GM12874 (cell line): ENCODE measurements around the gene DOCK4.

Source experiments
- CTCF ChIP-seq: IDR thresholded peaks from 2 replicates; pipeline ENCODE4 v1.5.1; 2011; ENCODE audit warnings: low read depth, mild to moderate bottlenecking, control low read depth, low read length, moderate library complexity; ENCODE audit not compliant: insufficient read depth

DOCK4 gene

GRCh38 chr7:112073530-112073929, 132.7 kb downstream of the DOCK4 start:
- TF ChIP-seq CTCF = no peak

GRCh38 chr7:112072541-112073245, 133.5 kb downstream of the DOCK4 start:
- no peak for TF ChIP-seq CTCF

- TF ChIP-seq CTCF = no peak
Measured at GRCh38 chr7:112071856-112072255, 134.3 kb downstream of the DOCK4 start.

- TF ChIP-seq CTCF = no peak
Measured at GRCh38 chr7:112070674-112071256, 135.4 kb downstream of the DOCK4 start.

GRCh38 chr7:112069879-112070321, 136.3 kb downstream of the DOCK4 start:
- no peak for TF ChIP-seq CTCF

GRCh38 chr7:112068967-112069366, 137.2 kb downstream of the DOCK4 start:
- no peak for TF ChIP-seq CTCF

GRCh38 chr7:112067632-112068540, 138.3 kb downstream of the DOCK4 start:
- TF ChIP-seq CTCF = no peak
